Astrocyte of the hippocampus (primary cell): ENCODE results near the gene ATP13A3.

ENCODE experiments used
- DNase-seq: peaks from one replicate; pipeline ENCODE4 v3.0.0; 2011; ENCODE audit warnings: low read depth, low spot score

The ATP13A3 gene

DNA sequence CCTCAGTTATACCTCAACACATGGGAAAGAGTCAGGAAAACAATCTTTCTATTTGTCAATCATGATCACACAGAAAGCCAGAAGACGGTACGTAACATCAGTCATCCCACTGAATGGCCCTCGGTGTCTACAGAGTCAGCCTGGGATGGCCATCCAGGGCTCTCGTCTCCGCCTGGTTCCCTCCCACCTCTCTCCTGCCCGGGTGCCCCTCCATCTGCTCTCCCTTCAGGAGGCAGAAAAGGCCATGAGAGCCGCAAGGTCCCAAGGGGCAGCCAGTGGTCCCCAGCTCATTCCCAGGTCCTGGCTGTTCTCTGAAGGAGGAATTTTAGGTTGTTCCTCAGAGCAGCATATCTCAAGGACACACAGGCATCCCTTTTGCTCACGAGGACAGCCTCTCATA is 112.9 kb downstream of the ATP13A3 start:
- no peak for DNase-seq

DNA sequence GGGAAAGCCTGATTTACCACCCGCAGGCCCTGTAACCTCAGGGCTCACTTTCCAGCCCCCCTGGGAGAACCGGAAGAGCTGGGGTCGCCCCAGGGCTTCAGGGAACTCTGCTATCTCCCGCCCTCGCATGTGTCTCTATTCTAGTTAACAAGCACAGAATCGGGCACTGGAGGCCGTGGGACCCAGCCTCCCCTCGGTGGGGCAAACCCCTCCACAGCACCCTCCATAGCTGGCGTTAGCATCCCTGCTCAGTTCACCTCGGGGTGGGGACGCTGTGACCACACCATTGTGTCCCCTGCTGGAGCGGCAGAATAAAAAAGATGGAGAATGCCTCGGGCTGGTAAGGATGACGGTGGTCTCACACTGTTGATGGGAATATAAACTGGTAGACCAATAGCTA is 113.8 kb downstream of the ATP13A3 start:
- DNase-seq: no peak

- DNase-seq: peak; percentile 36
Observed at GRCh38 chr3:194370753-194371152, 116.0 kb downstream of the ATP13A3 start.

DNA sequence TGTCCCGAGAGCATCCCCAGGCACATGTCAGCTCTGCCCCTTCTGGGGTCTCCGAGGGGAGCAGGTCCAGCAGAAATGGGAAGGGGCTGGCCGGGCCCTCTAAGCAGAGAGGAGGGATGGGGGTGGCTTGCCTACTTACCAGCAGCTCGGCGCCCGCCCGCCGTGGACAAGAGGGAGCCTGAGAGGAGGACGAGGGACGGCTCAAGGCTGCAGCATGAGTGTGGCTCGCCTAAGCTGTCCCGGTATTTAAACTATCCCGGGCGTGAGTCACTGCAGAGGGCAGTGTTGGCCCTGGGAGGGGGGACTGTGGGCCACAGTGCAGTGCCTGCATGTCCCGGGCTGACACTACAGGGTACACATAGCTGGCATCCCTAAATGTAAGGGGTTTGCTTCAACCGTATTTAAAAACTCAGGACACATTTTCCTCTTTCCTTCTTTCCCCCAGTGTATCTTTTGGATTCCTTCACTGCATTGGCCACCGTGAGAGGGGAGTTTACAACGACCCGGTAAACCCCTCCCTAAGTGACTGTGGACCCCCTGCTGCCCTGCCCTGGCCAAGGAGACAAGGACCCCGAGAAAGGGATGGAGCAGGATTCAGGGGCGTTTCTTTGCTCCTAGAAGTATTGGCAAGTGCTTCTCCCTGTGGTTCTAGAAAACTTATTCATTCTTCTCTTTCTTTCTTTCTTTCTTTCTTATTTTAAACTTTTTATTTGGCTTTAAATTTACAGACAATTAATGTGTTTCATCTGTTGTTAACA is 117.1 kb downstream of the ATP13A3 start, which contains the start of gene LRRC15:
LRRC15 (minus strand) TSS at position 222 of the 758 bp plus-strand sequence. CDS start 8,700 bp downstream, outside the sequence.
- DNase-seq: peak; percentile 87

DNA sequence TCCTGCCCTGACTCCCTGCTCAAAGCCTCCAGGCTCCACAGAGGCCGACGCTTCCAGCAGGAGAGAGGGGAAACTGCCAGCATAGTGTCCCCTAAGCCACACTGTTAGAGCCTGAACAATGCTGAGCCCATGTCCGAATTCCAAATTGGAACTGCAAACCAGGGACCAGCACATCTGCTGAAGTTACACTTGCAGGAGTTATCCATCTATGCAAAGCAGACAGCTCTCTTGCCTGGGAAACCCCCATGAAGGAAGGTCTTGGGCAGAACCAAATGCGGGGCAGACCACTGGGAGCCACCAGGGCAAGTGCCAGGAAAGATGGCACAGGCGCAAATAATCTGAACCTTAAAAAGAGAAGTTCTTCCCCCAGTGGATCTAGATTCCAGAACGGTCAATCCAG is 117.9 kb downstream of the ATP13A3 start:
- DNase-seq: no peak

- peak; percentile 39 for DNase-seq
Observed at GRCh38 chr3:194367992-194368841, 118.6 kb downstream of the ATP13A3 start.

GRCh38 chr3:194365978-194366490 is 120.8 kb downstream of the ATP13A3 start:
- DNase-seq: no peak

- no peak for DNase-seq
Observed at GRCh38 chr3:194365526-194365925, 121.3 kb downstream of the ATP13A3 start.

GRCh38 chr3:194364652-194365434 is 122.0 kb downstream of the ATP13A3 start:
- DNase-seq: peak; percentile 87

- DNase-seq: no peak
Observed at GRCh38 chr3:194364314-194364651, 122.5 kb downstream of the ATP13A3 start.

DNA sequence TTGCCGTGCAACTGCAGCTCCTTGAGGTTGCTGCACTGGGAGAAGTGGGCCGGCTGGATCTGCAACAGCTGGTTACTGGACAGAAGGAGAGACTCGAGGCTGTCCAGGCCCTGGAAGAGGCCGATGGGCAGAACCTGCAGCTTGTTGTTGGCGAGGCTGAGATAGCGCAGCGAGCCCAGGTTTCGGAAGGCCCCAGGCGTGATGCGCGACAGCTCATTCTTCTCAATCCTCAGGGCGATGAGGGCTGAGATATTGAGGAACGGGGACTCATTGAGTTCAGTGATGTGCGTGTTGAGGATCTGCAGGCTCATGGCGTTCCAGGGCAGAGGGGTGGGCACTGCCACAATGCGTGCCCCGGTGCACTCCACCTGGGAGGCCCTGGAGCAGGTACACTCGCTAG is 126.2 kb downstream of the ATP13A3 start:
- no peak for DNase-seq

DNA sequence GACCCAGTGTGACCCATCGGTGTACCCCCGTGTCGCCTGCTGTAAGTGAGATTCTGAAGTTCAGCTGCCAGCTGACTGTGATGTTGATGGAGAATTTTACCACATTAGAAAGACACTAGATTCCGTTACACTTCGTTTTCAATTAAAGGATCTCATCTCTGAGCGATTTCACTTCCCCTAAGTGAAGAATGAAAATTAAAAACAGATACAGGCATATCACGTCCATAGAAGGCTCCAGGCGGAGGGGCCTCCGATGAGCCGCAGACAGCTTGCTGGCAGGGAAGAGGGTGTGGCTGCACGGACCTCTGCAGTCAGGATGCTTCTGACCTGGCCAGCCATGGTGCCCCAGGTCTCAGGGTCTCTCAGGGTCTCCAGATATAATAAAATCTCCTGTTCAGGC is 129.1 kb downstream of the ATP13A3 start:
- no peak for DNase-seq

DNA sequence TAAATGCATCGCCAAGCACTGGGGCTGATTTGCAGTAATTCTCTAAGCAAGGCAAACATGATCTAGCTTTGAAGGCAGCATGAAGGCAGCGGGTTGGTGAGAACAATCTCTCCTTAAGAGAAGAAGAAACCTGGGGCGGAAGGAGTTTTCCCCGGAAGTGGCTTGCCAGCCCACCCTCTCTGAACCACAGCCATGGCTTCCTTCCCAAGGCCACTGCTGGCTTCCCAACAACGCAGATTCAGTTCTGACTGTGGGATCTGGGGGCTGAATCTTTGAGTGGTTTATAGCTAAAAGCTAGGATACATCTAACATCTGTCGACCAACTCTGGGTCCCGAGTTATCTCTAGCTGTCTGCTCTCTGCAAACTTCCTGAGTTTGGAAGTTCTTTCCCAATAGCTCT is 131.4 kb downstream of the ATP13A3 start:
- no peak for DNase-seq

DNA sequence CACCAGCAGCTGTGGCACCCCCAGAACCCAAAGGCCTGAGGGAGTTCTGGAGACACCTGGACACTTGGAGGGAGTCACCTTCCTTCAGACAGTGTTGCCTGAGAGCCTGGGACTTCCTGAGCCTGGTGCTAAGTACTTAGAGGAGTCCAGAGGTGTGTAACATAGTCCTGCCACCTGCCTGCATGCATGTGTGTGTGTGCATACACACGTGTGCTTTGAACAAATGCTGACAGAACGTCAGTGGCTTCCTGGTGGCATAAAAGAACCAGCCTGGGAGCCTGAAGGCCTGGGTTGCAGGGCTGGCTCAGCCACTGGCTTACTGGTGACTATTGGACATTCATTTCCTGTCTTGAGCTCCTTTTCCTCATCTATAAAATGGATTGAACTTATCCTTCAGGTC is 132.5 kb downstream of the ATP13A3 start:
- no peak for DNase-seq
